GM12864 (cell line): ENCODE measurements around the gene ANXA4.

Source experiments
- DNase-seq: peaks from one replicate; pipeline ENCODE4 v3.0.0-alpha.2; 2011; ENCODE audit warnings: low read depth
- H3K4me3 ChIP-seq: 2 replicates; pipeline ENCODE4 v1.5.1; 2011; ENCODE audit warnings: mild to moderate bottlenecking, low read depth, low read length, control low read depth
- CTCF ChIP-seq: IDR thresholded peaks from 2 replicates; pipeline ENCODE4 v1.5.1; 2011; ENCODE audit warnings: low read depth, mild to moderate bottlenecking, moderate library complexity, low read length, control low read depth, inconsistent platforms; ENCODE audit errors: missing control alignments

Gene ANXA4

GRCh38 chr2:69700381-69700780, 41.6 kb upstream of the ANXA4 start:
- no peak overlapping the region for H3K4me3 ChIP-seq
- TF ChIP-seq CTCF: no peak
- no peak for DNase-seq

GRCh38 chr2:69701100-69701945, 40.6 kb upstream of the ANXA4 start:
- DNase-seq: no peak
- no peak overlapping the region for H3K4me3 ChIP-seq
- no peak for TF ChIP-seq CTCF

- H3K4me3 ChIP-seq: no peak overlapping the region
- DNase-seq: no peak
- TF ChIP-seq CTCF: no peak
Observed at GRCh38 chr2:69703189-69703588, 38.7 kb upstream of the ANXA4 start.

- no peak for TF ChIP-seq CTCF
- DNase-seq: no peak
Observed at GRCh38 chr2:69704446-69704845, 37.5 kb upstream of the ANXA4 start.

GRCh38 chr2:69709290-69709689, 32.6 kb upstream of the ANXA4 start:
- DNase-seq: no peak
- H3K4me3 ChIP-seq: no peak overlapping the region
- TF ChIP-seq CTCF: no peak

More at GRCh38 chr2:69704446-69704845, 37.5 kb upstream of the ANXA4 start:
- no peak overlapping the region for H3K4me3 ChIP-seq

GRCh38 chr2:69711971-69712370, 30.0 kb upstream of the ANXA4 start:
- H3K4me3 ChIP-seq: no peak overlapping the region
- DNase-seq: no peak
- TF ChIP-seq CTCF: no peak

- no peak for DNase-seq
- H3K4me3 ChIP-seq: no peak overlapping the region
- TF ChIP-seq CTCF: no peak
Observed at GRCh38 chr2:69714024-69714423, 27.9 kb upstream of the ANXA4 start.
